ENCODE data around the gene SNX13.

- TF ChIP-seq SUZ12 (IDR thresholded peaks at IDR 0.05) = no peak
- TF ChIP-seq ELF4 (IDR thresholded peaks at IDR 0.05) = no peak
- TF ChIP-seq FOXK2 (IDR thresholded peaks at IDR 0.05) = no peak
- no peak for TF ChIP-seq LEF1 (IDR thresholded peaks at IDR 0.05; ENCODE audit: borderline replicate concordance)
- no peak for TF ChIP-seq PKNOX1 (IDR thresholded peaks at IDR 0.05)
- TF ChIP-seq BHLHE40 (IDR thresholded peaks at IDR 0.05; ENCODE audit: borderline replicate concordance) = no peak
- TF ChIP-seq SP1 (IDR thresholded peaks at IDR 0.05) = no peak
- no peak for TF ChIP-seq L3MBTL2 (conservative IDR thresholded peaks at IDR 0.05)
- no peak for TF ChIP-seq TARDBP (IDR thresholded peaks at IDR 0.05)
- no peak for TF ChIP-seq ZNF384 (IDR thresholded peaks at IDR 0.05)
- no peak for TF ChIP-seq ARNT (IDR thresholded peaks at IDR 0.05)
- TF ChIP-seq HDGF (IDR thresholded peaks at IDR 0.05; ENCODE audit: borderline replicate concordance) = no peak
- no peak for TF ChIP-seq CTBP1 (IDR thresholded peaks at IDR 0.05; ENCODE audit: borderline replicate concordance)
Measured at GRCh38 chr7:17963281-17963680, 23.0 kb upstream of the SNX13 start.
